H1 (cell line): ENCODE measurements around the gene DCP1B. TPM values are rescaled to one million over a fixed set of nuclear protein-coding genes. Genes with fewer than 3 reads are reported as not detected.

Source experiments
- CBX8 ChIP-seq: fragments of 300-800, 300-1000 bp; sonication (generic); IDR thresholded peaks from 2 replicates; pipeline ENCODE4 v1.7.1; 2016; ENCODE audit warnings: low read depth, low read length, borderline replicate concordance
- CHD1 ChIP-seq: IDR thresholded peaks from 2 replicates; pipeline ENCODE4 v1.6.1; 2012; ENCODE audit warnings: low read depth, low read length, improper control_type of control experiment
- CREB1 ChIP-seq: IDR thresholded peaks from 2 replicates; pipeline ENCODE4 v1.6.1; 2012; ENCODE audit warnings: inconsistent platforms
- FOSL1 ChIP-seq: IDR thresholded peaks from 2 replicates; pipeline ENCODE4 v1.6.1; 2011; ENCODE audit warnings: mild to moderate bottlenecking, low read depth, low read length, moderate library complexity; ENCODE audit not compliant: insufficient read depth
- RNF2 ChIP-seq: fragments of 200-900, 300-1000 bp; sonication (generic); IDR thresholded peaks from 2 replicates; pipeline ENCODE4 v1.7.1; 2016; ENCODE audit warnings: borderline replicate concordance, low read depth, mild to moderate bottlenecking, antibody characterized with exemption, low read length; ENCODE audit not compliant: poor library complexity, severe bottlenecking; ENCODE audit errors: missing control alignments
- SP1 ChIP-seq: IDR thresholded peaks from 2 replicates; pipeline ENCODE4 v1.6.1; 2011; ENCODE audit warnings: low read depth, low read length
- SUZ12 ChIP-seq: fragments of 200-600 bp; sonication (generic); IDR thresholded peaks from 2 replicates; pipeline ENCODE4 v1.6.1; 2012; ENCODE audit warnings: mild to moderate bottlenecking, inconsistent platforms, low read length, moderate library complexity, mixed read lengths
- ZNF274 ChIP-seq: IDR thresholded peaks from 2 replicates; pipeline ENCODE4 v1.7.0; 2012; ENCODE audit warnings: low read length, borderline replicate concordance; ENCODE audit errors: extremely low read depth
- polyA plus RNA-seq, 7 experiments: library from polyadenylated mRNA; depleted of rRNA in 3 of 7; stranded (reverse) in 5 of 7; unstranded in 2 of 7; fragments of >200 nt in 5 of 7; fragments of 200-250 nt in 2 of 7; gene quantifications; 1 replicate in 5 of 7; 2 replicates in 1 of 7; 4 replicates in 1 of 7; pipeline versions ENCODE4 v1.2.1 to v1.2.3, GENCODE V29; 2011 to 2013; ENCODE audit warnings: missing spikeins in 2 of 7, mixed read lengths in 2 of 7
- total RNA-seq: library from RNA; stranded (reverse); fragmentation: NEBNext Ultra II Directional; extraction: Animal tissue kit (Norgen Biotek cat#: 25700); gene quantifications from 2 replicates; pipeline ENCODE4 v1.2.1, GENCODE V29; 2021
- TF ChIP-seq, protein P1 (sequence below): IDR thresholded peaks from 2 replicates; pipeline ENCODE4 v1.6.1; 2011; ENCODE audit warnings: low read depth, mild to moderate bottlenecking, low read length; ENCODE audit not compliant: insufficient read depth
- TF ChIP-seq, protein P2 (sequence below): IDR thresholded peaks from 2 replicates; pipeline ENCODE4 v1.6.1; 2011; ENCODE audit warnings: low read length, improper control_type of control experiment

The DCP1B gene
- total and polyA plus RNA-seq, 2 of the 8 experiments (the other 6 are each of a cell fraction or from before 2014, with no cell fraction given) = 14.8 to 29.0 TPM

- TF ChIP-seq, protein P1, sequence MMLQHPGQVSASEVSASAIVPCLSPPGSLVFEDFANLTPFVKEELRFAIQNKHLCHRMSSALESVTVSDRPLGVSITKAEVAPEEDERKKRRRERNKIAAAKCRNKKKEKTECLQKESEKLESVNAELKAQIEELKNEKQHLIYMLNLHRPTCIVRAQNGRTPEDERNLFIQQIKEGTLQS = no peak
- no peak for TF ChIP-seq RNF2
- TF ChIP-seq CBX8 = no peak
- no peak for TF ChIP-seq SP1
- TF ChIP-seq CHD1 = no peak
- TF ChIP-seq, protein P2, sequence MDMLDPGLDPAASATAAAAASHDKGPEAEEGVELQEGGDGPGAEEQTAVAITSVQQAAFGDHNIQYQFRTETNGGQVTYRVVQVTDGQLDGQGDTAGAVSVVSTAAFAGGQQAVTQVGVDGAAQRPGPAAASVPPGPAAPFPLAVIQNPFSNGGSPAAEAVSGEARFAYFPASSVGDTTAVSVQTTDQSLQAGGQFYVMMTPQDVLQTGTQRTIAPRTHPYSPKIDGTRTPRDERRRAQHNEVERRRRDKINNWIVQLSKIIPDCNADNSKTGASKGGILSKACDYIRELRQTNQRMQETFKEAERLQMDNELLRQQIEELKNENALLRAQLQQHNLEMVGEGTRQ = no peak
- TF ChIP-seq ZNF274 = no peak
- no peak for TF ChIP-seq CREB1
- TF ChIP-seq FOSL1 = no peak
- TF ChIP-seq SUZ12 = no peak
These were observed 19.5 kb downstream of the DCP1B start (continued) for GRCh38 chr12:1984759-1985158.
